Nephron progenitor cell (in vitro differentiated cells): Measurements from ENCODE around the gene RPL12.

Experiments used
- DNase-seq: peaks from one replicate; pipeline ENCODE4 v3.0.0; 2021
- H3K27ac Mint-ChIP-seq: 2 replicates; pipeline ENCODE4 v1.8.0; 2021; ENCODE audit warnings: mild to moderate bottlenecking, moderate library complexity, mixed read lengths
- H3K27me3 Mint-ChIP-seq: 2 replicates; pipeline ENCODE4 v1.8.0; 2021; ENCODE audit warnings: mild to moderate bottlenecking, low read depth, mixed read lengths; ENCODE audit not compliant: poor library complexity
- H3K36me3 Mint-ChIP-seq: 2 replicates; pipeline ENCODE4 v1.8.0; 2021; ENCODE audit warnings: low read depth, mixed read lengths
- H3K4me1 Mint-ChIP-seq: 2 replicates; pipeline ENCODE4 v1.8.0; 2021; ENCODE audit warnings: mixed read lengths
- H3K4me3 Mint-ChIP-seq: 2 replicates; pipeline ENCODE4 v1.8.0; 2021; ENCODE audit warnings: mild to moderate bottlenecking, moderate library complexity, mixed read lengths
- H3K9me3 Mint-ChIP-seq: 2 replicates; pipeline ENCODE4 v1.8.0; 2021; ENCODE audit warnings: mild to moderate bottlenecking, moderate library complexity, mixed read lengths
- TF ChIP-seq, protein P1 (sequence below): fragments of 200-600 bp; sonication (generic); IDR thresholded peaks from 2 replicates; pipeline ENCODE4 v1.5.0; 2021; ENCODE audit warnings: antibody characterized with exemption

The RPL12 gene

GRCh38 chr9:127463911-127464310, 12.7 kb upstream of the RPL12 start:
- Mint-ChIP-seq H3K27ac (no peak overlapping the region), H3K9me3 (no peaks in the 10 kb centered on the region), H3K4me1 (peaks cover 21% of the 10 kb centered on the region), H3K4me3 (no peak overlapping the region), H3K27me3 (no peaks in the 10 kb centered on the region), H3K36me3 (peaks cover 36% of the 10 kb centered on the region)
- DNase-seq, result peak; percentile 13
- TF ChIP-seq, protein P1, sequence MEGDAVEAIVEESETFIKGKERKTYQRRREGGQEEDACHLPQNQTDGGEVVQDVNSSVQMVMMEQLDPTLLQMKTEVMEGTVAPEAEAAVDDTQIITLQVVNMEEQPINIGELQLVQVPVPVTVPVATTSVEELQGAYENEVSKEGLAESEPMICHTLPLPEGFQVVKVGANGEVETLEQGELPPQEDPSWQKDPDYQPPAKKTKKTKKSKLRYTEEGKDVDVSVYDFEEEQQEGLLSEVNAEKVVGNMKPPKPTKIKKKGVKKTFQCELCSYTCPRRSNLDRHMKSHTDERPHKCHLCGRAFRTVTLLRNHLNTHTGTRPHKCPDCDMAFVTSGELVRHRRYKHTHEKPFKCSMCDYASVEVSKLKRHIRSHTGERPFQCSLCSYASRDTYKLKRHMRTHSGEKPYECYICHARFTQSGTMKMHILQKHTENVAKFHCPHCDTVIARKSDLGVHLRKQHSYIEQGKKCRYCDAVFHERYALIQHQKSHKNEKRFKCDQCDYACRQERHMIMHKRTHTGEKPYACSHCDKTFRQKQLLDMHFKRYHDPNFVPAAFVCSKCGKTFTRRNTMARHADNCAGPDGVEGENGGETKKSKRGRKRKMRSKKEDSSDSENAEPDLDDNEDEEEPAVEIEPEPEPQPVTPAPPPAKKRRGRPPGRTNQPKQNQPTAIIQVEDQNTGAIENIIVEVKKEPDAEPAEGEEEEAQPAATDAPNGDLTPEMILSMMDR, result no peak

DNA sequence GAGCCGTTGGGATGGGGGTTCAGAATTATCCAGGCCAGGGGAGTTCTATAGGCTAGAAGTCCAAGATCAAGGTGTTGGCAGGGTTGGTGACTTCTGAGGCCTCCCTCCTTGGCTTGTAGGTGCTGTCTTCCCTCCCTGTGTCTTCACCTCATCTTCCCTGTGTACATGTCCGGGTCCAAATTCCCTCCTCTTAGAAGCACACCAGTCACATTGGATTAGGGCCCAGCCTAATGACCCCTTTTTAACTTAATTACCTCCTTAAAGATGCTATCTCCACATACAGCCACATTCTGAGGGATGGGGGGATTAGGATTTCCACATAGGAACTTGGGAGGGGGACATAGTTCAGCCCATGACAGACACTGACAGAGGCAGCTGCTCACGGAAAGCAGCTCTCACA, 12.2 kb upstream of the RPL12 start:
- Mint-ChIP-seq H3K4me3 (no peak overlapping the region), H3K9me3 (no peaks in the 10 kb centered on the region), H3K36me3 (peaks cover 32% of the 10 kb centered on the region), H3K27ac (no peak overlapping the region), H3K27me3 (no peaks in the 10 kb centered on the region), H3K4me1 (peaks cover 21% of the 10 kb centered on the region)
- DNase-seq, result no peak
- TF ChIP-seq, protein P1, result no peak

- no peak overlapping the region for H3K27ac Mint-ChIP-seq
- TF ChIP-seq, protein P1, result no peak
- H3K9me3 Mint-ChIP-seq, result no peaks in the 10 kb centered on the region
- H3K36me3 Mint-ChIP-seq, result peaks cover 40% of the 10 kb centered on the region
- H3K4me1 Mint-ChIP-seq, result peaks cover 18% of the 10 kb centered on the region
- H3K4me3 Mint-ChIP-seq, result no peak overlapping the region
- no peak for DNase-seq
- no peaks in the 10 kb centered on the region for H3K27me3 Mint-ChIP-seq
These were observed 7.7 kb upstream of the RPL12 start for GRCh38 chr9:127458921-127459320.

- no peak overlapping the region for H3K4me3 Mint-ChIP-seq
- TF ChIP-seq, protein P1, result no peak
- peaks cover 5% of the 10 kb centered on the region for H3K4me1 Mint-ChIP-seq
- no peaks in the 10 kb centered on the region for H3K27me3 Mint-ChIP-seq
- no peak for DNase-seq
- H3K27ac Mint-ChIP-seq, result no peak overlapping the region
- H3K36me3 Mint-ChIP-seq, result peaks cover 31% of the 10 kb centered on the region
- no peaks in the 10 kb centered on the region for H3K9me3 Mint-ChIP-seq
These were observed 6.1 kb upstream of the RPL12 start for GRCh38 chr9:127457191-127457878.

DNA sequence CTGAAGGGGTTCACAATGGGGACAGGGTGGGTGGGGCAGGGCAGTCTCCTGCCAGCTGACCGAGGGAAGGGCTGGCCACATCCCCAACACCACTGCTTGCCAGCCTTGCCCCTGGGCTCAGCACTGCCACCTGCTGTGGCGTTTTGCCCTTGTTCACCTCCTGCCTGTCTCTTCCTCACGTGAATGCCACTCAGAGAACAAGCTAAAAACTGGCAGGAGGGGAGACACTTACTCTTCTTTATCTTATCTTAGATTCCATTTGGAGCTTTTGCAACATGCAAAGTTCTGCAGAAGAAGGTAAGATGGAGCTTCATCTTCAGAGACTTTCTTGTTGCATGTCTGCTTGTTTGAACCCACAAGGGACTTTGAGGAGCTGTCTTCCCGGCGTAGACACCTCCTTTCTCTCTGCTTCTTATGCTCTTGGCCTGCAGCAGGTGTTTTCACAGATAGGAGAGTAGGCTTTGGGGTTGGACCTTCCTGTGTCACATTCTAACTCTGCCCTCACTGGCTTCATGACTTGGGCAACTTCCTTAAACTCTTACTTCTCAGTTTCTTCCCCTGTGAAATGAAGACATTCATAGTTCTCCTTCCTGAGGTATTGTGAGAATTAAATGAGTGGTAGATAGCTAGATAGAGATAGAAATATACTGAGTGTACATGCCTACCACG, 4.3 kb upstream of the RPL12 start:
- peaks cover 9% of the 10 kb centered on the region for H3K4me1 Mint-ChIP-seq
- no peak overlapping the region for H3K4me3 Mint-ChIP-seq
- H3K36me3 Mint-ChIP-seq, result peaks cover 22% of the 10 kb centered on the region

More for the DNA sequence above, 4.3 kb upstream of the RPL12 start:
- TF ChIP-seq, protein P1, result no peak
- no peaks in the 10 kb centered on the region for H3K27me3 Mint-ChIP-seq
- DNase-seq, result no peak
- H3K27ac Mint-ChIP-seq, result no peak overlapping the region
- H3K9me3 Mint-ChIP-seq, result no peaks in the 10 kb centered on the region
